Stimulated activated CD4-positive, alpha-beta T cell treated with anti-CD3 and anti-CD28 coated beads, TNF-alpha, amount 100 ng/mL, for 4 hours (primary cell): Measurements from ENCODE around the gene PROM1.

Experiments
- DNase-seq, 3 experiments: peaks; one replicate each; pipeline ENCODE4 v3.0.0-alpha.2; 2020; ENCODE audit warnings: low read depth in 3 of 3

Gene PROM1

DNA sequence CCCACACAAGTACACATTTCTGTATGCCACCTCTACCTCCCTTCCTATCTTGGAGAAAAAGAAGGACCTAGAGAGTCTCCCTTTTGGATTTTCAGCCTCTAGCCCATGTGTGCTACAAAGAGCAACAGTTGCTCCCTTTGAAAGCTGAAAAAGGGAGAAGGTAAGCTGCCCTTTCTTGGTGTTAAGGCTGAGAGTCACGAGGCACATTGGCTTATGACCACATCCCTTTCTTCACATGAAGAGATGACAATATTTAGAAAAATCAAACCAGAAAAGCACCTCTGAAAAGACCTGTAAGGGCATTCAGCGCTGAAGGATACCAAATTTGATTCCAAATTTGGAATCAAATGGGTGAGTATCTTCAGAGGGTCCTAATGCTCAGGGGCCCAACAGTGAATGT, 138.9 kb downstream of the PROM1 start:
- DNase-seq: no peak

DNA sequence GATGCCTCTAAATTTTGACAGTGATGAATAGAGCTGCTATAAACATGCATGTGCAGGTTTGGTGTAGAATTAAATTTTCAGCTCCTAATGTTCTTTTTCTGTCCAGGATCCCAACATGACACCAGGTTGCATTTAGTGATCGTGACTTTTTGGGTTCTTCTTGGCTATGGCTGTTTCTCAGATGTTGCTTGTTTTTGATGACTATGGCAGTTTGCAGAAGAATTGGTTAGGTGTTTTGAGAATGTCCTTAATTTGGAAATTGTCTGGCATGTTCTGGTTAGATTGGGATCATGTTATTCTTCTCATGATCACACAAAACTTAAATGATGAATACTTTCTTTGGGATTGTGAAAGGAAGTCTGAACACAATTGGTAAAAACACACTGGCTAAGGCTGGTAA, 141.5 kb downstream of the PROM1 start:
- no peak for DNase-seq

DNA sequence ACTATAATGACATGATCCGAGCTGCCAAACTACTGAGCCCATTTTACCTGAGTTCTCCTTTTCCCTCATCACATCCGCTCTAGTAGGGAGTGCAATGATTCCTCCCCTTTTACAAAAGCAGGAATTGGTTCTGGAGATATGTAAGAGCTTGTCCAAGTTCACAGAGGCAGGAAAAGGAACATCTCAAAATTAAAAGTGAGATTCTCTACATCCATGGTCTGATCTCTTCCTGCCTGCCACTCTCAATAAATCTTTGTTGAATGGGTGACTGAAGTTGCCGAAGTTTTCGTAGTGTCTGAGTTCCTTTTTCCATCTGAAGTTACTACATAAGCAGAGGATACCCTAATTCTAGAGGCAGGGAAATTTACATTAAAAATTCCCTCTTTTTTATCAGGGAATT, 145.2 kb downstream of the PROM1 start, which contains the start of gene FGFBP1:
Gene FGFBP1, minus strand, starts transcription at position 101 of the 400 bp plus-strand sequence. CDS start 2,108 bp downstream, outside the sequence.
- DNase-seq: no peak

DNA sequence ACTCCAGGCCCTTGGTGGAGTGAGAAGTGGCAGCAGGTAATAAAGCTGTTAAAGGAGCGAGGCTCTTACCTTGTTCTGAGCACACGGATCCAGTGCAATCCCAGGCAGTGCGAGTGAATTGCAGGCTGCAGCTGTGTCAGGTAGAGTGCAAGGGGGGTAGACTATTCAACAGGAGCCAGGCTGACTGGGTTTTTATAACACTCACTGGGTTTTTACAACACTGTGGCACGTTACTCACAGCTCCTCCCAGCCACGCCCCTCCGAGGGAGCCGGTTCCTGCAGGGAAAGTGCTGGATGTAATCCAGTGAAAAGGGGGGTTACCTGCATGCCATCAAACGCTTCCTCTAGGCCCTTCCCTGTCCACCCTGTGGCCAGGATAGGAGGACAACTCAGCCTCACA, 145.6 kb downstream of the PROM1 start:
- no peak for DNase-seq

DNA sequence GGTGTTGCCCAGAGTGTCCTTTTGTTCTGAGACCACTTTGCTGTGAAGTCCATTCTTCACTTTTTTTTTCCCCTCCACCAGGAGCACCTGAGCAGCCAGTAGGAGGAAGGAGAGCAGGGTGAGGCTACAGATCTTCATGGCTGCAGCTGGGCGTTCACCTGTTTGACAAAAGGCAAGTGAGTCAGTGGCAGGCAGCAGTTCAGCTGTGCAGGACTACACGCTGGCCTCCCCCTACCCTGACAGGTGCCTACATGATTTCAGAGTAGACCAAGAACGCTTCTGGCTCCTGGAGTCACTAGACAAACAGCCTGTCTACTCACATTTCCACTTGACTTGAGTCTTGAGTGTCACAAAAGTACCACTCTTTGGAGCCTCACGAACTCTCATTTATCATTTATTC, 147.3 kb downstream of the PROM1 start:
- no peak for DNase-seq

DNA sequence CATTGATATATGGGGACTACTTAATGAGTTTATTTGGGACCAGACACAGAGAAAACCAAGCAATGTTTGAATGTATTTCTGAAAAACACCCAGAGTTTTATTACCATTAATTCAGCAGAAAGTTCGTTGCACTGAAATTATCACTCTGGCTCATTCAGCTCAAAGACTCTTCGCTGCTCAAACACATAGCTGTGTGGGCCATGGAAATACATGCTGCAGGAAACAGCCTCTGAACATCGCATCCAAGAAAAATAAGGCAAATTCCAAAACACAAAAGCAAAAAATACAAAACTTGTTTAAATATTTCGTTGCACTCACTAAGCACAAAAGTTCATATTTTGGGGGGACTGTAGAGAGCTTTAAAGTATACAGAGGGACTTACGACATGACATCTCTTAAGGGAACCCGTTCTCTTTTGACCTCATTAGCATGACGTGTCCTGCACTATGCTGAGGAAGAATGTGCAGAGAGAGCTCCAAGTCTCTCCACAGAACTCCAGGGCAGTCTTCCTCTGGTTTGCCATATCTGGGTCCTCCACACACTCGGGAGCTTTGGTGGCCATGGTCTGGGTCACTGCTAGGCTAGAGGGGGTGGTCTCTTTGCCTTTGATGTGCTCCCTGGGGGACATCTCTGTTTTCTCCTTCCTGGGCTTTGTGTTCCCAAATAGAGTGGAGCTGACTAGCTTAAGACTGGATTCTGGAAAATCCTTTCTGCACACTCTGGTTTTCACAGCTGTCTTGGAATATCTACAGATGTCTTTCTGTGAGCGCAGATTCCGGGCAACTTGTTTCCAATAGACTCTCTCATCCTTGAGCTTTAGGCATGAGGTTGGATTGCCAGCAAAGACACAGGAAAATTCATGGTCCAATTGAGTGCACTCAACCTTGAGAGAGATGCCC, 148.1 kb downstream of the PROM1 start:
- DNase-seq: no peak

DNA sequence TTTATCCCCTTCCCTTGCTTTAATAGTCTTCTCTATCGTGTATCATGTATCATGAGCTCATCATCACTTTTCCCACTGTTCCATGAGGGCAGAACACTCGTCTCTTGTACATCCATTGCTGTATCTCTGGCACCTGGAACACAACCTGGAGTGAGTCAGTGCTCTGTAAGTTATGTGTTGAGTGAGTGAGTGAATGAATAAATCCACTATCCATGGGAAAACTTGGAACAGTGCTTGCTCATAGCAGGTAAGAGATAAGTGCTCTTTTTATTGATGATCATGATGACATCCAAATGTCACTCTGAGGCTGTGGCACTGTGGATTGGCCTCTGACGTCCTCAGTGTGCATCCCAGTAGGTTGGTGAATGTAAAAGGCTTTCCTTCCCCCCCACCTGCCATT, 149.6 kb downstream of the PROM1 start:
- no peak for DNase-seq

DNA sequence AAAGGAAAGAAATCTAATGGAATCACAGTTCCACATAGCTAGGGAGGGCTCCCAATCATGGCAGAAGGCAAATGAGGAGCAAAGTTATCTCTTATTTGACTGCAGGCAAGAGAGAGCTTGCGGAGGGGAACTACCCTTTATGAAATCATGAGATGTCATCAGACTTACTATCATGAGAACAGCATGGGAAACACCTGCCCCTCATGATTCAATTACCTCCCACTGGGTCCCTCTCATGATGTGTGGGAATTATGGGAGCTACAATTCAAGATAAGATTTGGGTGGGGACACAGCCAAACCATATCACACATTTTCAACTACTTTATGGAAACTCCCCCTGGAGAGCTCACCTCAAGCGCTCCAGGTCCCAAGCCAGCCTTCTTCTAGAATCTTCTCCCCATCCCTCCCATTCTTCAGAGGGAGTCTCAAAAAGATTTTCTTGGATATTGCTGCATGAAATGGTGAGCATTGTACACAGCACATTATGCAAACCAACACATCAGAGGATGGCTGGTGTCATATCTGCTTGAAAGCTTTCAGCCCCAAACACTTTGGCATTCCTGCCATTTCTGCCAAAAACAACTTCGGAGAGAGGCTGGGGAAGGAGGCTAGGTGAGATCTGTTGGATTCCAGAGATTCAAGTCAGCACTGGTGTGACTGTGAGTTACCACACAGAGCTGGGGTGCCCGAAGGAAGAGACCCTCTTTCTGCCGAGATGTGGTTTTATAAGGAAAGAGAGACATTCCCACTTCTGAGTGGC, 152.2 kb downstream of the PROM1 start:
- no peak for DNase-seq

DNA sequence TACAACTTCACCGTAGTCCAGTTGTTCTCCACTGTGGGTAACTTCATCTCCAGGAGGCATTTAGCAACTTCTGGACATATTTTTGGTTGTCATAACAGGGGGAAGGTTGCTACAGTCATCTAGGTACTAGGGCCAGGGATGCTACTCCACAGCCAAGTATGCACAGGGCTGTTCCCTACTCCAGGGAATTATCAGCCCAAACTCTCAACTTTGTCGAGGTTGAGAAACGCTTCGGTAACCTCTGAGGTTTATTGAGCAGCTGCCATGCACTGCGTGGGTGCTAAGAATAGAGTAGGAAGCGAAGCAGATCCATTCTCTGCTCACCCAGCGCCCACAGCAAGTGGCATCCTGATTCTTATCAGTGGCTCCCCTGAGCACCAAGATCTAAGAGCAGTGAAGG, 153.5 kb downstream of the PROM1 start:
- DNase-seq: no peak

DNA sequence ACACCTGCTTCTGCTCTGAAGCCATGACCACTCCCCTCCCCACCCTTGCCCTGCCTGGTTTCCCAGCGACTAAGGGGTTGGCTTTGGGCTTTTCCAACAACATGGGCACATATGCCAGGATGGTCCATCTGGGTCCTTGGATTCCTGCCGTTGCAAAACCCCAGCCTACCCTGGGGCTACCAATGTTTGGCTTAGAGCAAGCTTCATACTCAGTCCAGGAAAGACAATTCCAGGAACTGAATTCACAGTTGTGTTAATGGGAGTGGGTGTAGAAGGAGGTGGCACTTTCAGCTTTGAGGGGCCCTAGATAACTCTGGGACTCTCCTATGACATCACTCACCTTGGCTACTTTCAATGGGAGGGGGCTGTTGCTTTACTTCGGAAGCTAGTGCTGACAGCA, 154.3 kb downstream of the PROM1 start:
- no peak for DNase-seq

DNA sequence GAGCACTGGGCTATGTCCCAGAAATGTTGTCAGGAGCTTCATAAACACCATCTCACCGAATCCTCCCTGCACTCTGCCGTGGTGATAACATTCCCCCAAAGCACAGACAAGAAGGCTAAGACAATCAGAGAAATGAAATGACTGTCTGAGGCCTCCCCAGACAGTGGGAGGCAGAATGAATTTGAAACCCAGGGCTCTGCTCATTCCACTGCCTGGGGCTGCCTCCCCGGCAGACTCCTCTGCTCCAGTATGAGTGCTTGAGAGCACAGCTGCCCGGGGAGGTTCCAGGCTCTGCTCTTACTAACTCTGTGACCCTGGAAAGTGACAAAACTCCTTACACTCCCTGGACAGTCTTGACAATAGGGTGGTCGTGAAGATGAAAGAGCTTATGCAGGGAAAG, 154.9 kb downstream of the PROM1 start:
- DNase-seq: no peak

DNA sequence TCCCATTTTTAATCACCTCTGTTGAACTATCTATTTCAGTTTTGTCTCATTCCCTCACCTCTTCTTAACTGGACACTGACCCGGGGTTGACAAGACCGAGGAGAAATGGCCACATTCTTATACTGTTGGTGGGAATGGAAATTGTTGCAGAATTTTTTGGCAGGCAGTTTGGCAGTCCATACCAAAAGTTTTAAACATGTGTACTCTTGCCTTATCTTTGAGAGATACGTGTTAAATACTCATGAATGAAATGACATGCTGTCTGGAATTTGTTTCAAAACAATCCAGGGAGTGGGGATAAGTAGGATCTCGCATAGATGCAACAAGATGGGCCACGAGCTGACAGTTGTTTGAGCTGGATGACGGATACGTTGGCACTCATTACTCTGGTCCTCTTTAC, 157.3 kb downstream of the PROM1 start:
- DNase-seq: no peak

DNA sequence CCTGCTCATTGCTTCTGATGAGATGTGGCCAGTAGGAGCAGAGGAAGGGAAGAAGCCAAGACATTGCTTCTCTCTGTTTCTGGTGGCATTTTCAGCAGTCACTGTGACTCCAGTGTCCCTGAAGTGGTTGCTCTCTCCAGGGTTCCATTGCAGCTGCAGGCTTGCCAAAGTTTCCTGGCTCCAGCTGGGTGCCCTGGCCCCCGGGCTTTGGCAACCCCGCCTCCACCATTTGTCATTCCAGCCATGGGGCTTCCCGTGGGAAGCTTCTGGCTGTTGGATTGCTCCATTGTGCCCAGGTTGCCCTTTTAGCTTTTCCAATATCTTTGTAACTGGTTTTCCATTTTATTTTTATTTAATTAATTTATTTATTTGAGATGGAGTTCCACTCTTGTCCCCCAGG, 158.0 kb downstream of the PROM1 start:
- no peak for DNase-seq

DNA sequence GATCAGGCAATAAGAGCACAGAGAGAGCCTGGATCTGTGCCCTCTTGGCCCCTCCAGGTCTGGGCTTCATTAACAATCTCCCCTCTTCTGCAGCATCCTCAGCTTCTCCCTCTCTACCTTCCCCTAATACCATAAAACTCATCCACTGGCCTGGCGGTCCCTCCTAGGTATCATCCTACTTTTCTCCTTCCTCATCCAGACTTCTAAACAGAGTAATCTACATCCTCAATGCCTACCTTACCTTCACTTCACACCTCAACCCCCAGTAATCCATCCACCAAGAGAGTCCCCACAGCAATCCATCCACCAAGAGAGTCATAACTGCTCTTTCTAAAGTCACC, 162.3 kb downstream of the PROM1 start:
- no peak for DNase-seq

DNA sequence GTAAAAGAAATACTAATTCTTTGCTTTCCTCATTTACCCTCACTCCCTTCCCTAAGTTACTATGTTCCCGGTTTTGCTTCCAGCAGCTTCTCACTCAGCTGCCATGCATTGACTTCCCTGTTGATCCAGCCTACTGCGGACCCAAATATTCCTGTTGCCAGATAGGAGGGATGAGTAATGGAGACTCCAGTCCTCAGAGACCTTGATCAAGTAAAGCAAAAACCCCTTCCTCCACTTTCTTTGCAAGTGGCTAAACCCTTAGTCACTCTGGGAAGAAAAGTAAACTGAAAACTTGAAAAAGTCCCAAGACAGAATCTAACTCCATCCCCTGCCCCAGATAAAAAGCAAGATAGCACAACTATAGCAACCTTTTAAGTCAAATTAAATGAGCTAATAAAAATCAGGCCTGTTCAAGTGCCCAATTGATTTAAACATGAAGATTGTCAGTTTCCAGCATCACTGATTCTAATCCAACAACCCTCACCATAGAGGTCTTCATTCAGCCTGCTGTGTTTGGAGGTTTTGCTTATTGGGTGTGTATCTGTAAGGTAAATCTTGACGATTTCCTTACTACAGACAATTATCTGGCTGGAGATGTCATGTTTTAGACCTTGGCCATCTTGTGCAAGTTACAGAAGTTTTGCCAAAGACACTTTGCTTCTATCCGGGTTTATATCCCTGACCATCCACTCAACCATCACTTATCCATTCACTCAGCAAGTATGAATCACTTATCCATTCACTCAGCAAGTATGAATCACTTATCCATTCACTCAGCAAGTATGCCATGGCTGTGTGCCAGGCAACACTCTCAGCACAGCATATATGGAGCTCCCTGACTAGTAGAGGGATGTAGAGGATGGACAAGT, 162.9 kb downstream of the PROM1 start:
- DNase-seq: no peak

DNA sequence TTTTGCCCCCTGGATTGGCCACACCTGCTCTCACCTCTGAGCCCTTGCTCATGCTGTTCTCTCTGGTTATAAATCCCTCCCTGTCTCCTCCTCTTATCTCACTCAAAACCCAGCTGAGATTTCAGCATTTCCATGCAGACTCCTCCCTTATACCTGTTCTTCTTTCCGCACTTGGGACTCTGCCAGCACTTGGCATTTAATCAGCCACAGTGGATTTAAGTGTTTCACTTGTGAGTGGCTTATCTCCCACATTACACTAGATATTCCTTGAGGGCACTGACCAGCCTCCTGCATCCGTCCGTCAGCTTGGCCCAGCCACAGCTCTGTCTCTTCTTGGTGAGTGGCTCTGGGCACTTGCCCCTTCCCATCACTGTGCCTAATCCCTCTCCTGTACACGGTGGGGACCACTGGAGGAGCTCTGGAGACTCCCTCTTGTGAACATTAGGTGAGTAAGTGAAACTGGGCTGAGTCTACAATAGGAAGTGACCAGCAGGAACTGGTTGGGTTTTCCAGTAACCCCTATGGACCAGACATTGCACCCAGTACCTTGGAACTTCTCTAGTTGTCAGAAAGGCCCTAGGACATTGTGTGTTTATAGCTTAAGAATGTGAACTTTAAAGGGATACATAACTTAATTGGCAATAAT, 165.2 kb downstream of the PROM1 start:
- DNase-seq: no peak
